GM12878 (cell line): ENCODE measurements around the gene FIBCD1. TPM values are rescaled to one million over a fixed set of nuclear protein-coding genes. Genes with fewer than 3 reads are reported as not detected.

Experiments used
- EZH2 ChIP-seq: IDR thresholded peaks from 2 replicates; pipeline ENCODE4 v1.6.1; 2012; ENCODE audit warnings: low read depth, mild to moderate bottlenecking, control low read depth, inconsistent platforms, low read length, borderline replicate concordance; ENCODE audit not compliant: control insufficient read depth
- GABPA ChIP-seq: IDR thresholded peaks from 2 replicates; pipeline ENCODE4 v1.6.1; 2014; ENCODE audit warnings: antibody characterized with exemption, low read depth, mild to moderate bottlenecking, inconsistent platforms
- KAT2A ChIP-seq: conservative IDR thresholded peaks from 2 replicates; pipeline ENCODE4 v1.6.1; 2011; ENCODE audit warnings: low read depth, low read length; ENCODE audit not compliant: control insufficient read depth
- MYB ChIP-seq: fragments of 150-350 bp; IDR thresholded peaks from 2 replicates; pipeline ENCODE4 v1.6.1; 2014; ENCODE audit warnings: mild to moderate bottlenecking, low read depth, low read length, borderline replicate concordance
- SIX5 ChIP-seq: IDR thresholded peaks from 2 replicates; pipeline ENCODE4 v1.6.1; 2011; ENCODE audit warnings: mild to moderate bottlenecking, low read depth, low read length, moderate library complexity; ENCODE audit not compliant: severe bottlenecking
- SP1 ChIP-seq: IDR thresholded peaks from one replicate; pipeline ENCODE4 v1.6.1; 2011; ENCODE audit warnings: low read depth, low read length
- ZBTB4 ChIP-seq: fragments of 450-650 bp; formaldehyde crosslinking; IDR thresholded peaks from 2 replicates; pipeline ENCODE4 v1.4.0; 2022; ENCODE audit warnings: mild to moderate bottlenecking, moderate library complexity
- ZNF384 ChIP-seq: IDR thresholded peaks from 2 replicates; pipeline ENCODE4 v1.6.1; 2012; ENCODE audit warnings: low read depth, mild to moderate bottlenecking, low read length, improper control_type of control experiment, borderline replicate concordance
- polyA plus RNA-seq, 11 experiments: library from polyadenylated mRNA; depleted of rRNA in 4 of 11; unstranded in 6 of 11; stranded (reverse) in 5 of 11; fragments of >200 nt; fragmentation: Nextera tagmentation in 4 of 11; fragmentation: Illumina TruSeq in 1 of 11; extraction: Ambion mirVana in 4 of 11; extraction: Trizol in 1 of 11; gene quantifications; 1 replicate in 1 of 11; 2 replicates in 10 of 11; pipeline versions ENCODE4 v1.2.1 to v1.2.3, GENCODE V29; 2011 to 2016; ENCODE audit warnings: inconsistent platforms in 2 of 11, missing spikeins in 2 of 11, low read depth in 1 of 11
- total RNA-seq, 4 experiments: library from RNA; depleted of rRNA in 3 of 4; stranded (reverse); fragments of >200 nt in 3 of 4; fragmentation: Illumina TruSeq in 1 of 4; extraction: Trizol in 1 of 4; gene quantifications; 2 replicates each; pipeline versions ENCODE4 v1.2.1 to v1.2.3, GENCODE V29; 2013 to 2021
- TF ChIP-seq, protein P1 (sequence below): fragments of 450-650 bp; IDR thresholded peaks from 2 replicates; pipeline ENCODE4 v1.6.1; 2017; ENCODE audit warnings: borderline replicate concordance

Gene FIBCD1
- total and polyA plus RNA-seq, 10 of the 15 experiments (the other 5 are each of a cell fraction or from before 2014, with no cell fraction given), result 0.04 to 0.95 (median 0.25) TPM; not detected in 6

DNA sequence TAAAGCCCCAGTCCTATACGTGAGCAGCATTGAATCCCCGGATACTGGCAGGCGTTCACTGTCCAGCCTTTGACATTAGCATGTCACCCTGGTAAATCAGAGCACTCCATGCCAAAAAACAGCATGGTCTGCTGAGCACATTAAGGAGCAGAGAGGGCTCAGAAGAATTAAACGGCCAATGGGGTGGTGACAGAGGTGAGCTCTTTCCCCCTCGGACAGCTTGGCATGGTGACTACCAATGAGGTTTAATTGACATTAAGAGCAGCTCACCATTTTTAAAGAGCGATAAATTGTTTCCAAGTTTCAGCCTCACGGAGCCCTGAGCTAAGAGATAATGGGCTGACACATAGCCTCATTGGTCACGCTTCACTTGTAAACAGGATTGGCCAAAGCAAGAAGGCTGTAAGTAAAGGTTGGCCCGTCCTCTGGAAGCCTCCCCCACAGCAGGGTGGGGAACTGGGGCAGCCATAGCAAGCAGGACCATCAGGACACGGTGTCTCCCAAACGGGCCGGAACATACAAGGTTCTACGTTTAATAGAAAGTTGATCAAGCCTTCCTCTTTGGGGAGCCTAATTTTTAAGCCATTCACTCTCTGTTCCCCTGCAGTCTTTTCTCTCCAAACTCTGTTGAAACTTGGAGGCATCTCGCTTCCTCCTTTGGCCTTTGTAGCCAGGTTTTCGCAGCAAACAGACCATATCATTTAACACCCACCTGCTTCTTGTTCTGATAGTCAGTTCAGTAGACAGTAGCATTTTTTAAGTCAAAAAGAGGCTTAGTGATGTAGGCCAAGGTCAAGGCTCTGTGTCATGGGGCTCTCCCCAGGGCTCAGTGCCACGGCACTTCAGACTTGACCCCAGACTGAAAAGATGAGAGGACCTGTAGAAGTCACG is 68.3 kb downstream of the FIBCD1 start (continued):
- TF ChIP-seq KAT2A (no peak), GABPA (no peak), ZNF384 (no peak), SP1 (no peak), SIX5 (no peak), MYB (no peak), ZBTB4 (CRISPR knock-in tag) (no peak), EZH2 (no peak)
- TF ChIP-seq, protein P1, sequence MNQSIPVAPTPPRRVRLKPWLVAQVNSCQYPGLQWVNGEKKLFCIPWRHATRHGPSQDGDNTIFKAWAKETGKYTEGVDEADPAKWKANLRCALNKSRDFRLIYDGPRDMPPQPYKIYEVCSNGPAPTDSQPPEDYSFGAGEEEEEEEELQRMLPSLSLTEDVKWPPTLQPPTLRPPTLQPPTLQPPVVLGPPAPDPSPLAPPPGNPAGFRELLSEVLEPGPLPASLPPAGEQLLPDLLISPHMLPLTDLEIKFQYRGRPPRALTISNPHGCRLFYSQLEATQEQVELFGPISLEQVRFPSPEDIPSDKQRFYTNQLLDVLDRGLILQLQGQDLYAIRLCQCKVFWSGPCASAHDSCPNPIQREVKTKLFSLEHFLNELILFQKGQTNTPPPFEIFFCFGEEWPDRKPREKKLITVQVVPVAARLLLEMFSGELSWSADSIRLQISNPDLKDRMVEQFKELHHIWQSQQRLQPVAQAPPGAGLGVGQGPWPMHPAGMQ, result no peak
